ENCODE data around the gene BRIP1.
"Not testable (repeated sequence)": the region's sequence is repeated elsewhere in the genome, so short reads cannot be mapped to it uniquely, and the experiment has no call there.

Gene BRIP1

GRCh38 chr17:61723183-61723582 lies 140.1 kb downstream of the BRIP1 start:
- DNase-seq, result no peak

DNA sequence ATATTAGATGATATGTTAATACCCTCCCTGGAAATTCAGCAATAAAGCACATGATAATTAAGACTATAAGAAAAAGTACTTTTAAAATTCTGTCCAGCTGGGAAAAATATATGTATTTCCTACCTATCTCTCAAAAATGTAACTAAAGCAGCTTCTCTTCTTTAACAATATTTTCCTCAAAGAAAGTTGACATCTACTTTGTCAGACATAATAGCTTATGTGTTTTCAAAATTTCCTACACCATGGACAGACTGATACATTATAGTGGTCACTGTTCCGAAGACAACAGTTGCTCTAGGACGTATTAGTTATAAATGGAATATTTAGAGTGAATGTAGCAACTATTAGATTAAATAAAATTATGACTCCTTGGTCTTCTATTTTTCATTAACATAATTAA lies 140.9 kb downstream of the BRIP1 start:
- no peak for DNase-seq

- no peak for DNase-seq
Measured at GRCh38 chr17:61720016-61720795, 143.1 kb downstream of the BRIP1 start.

DNA sequence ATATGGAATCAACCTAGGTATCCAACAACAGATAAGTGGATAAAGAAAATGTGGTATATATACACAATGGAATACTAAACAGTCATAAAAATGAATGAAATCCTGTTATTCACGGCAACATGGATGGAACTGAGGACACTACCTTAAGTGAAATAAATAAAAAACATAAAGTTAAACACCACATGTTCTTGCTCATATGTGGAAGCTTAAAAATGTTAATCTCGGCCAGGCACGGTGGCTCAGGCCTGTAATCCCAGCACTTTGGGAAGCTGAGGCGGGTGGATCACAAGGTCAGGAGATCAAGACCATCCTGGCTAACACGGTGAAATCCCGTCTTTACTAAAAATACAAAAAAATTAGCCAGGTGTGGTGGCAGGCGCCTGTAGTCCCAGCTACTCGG lies 144.1 kb downstream of the BRIP1 start:
- DNase-seq, result not testable (repeated sequence)

- DNase-seq, result no peak
Measured at GRCh38 chr17:61718022-61718421, 145.3 kb downstream of the BRIP1 start.

GRCh38 chr17:61717352-61717751 lies 146.0 kb downstream of the BRIP1 start:
- no peak for DNase-seq

DNA sequence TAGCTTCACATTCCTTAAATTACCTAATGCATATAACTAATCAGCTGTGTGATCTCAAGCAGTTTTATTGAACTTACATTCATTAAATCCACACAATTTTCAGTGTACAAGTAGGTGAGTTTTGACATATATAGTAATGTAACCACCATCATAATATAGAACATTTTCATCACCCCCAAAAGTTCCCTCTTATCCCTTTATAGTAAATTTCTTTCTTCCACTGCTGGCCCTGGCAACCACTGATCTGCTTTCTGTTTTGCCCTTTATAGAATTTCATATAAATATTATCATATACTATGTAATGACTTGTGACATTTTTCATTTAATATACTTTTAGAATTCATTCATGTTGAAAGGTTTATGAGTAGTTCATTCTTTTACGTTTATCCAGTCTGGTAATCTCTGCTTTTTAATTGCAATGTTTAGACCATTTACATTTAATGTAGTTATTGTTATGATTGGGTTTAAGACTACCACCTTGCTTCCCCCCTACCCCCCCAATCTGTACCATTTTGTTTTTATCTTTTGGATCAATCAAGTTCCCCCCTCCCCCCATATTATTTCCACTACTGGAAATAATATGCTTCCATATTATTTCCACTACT lies 147.0 kb downstream of the BRIP1 start:
- no peak for DNase-seq

DNA sequence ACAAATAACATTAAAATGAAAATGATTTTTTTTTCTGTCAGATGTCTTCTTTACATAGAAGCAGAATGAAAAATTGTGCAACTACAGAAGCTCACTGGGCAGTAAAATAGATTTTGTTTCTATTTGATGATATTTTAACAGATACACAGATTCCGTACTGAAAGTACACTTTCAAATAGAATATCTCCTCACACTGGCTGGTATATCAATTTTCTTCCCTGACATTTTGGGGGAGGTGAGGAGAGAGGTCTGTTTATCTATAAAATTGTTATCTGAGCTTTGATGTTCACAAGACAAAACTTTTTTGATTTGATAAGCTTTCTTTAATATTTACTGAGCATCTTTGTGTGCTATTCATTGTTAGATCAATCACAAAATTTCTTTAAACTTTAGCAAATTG lies 148.0 kb downstream of the BRIP1 start:
- DNase-seq, result no peak

DNA sequence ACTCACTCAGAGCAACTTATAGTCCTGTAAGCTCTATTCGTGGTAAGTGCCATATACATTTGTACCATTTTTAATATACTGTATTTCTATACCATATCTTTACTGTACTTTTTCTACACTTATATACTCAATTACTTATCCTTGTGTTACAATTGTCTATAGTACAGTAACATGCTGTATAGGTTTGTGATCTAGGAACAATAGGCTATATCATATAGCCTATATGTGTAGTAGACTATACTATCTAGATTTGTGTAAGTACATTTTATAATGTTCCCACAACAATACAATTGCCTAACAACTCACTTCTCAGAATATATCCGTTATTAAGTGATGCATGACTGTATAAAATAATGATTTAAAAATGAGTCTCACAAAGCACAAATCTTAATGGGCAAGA lies 149.0 kb downstream of the BRIP1 start:
- DNase-seq, result no peak

GRCh38 chr17:61713035-61713434 lies 150.3 kb downstream of the BRIP1 start:
- DNase-seq, result no peak

DNA sequence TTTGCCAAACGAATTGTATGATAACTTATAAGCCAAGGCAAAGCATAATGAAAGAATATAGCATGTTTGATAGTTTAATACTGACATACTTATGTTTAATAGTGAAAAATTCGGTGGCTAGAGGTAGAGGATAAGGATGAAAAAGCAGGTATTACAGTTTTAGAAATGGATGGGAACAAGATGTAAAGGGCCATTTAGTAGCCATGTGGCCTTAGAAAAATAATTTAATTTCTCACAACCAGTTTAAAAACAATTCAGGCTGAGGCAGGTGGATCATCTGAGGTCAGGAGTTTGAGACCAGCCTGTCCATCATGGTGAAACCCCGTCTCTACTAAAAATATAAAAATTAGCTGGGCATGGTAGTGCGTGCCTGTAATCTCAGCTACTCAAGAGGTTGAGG lies 152.8 kb downstream of the BRIP1 start:
- DNase-seq, result no peak

DNA sequence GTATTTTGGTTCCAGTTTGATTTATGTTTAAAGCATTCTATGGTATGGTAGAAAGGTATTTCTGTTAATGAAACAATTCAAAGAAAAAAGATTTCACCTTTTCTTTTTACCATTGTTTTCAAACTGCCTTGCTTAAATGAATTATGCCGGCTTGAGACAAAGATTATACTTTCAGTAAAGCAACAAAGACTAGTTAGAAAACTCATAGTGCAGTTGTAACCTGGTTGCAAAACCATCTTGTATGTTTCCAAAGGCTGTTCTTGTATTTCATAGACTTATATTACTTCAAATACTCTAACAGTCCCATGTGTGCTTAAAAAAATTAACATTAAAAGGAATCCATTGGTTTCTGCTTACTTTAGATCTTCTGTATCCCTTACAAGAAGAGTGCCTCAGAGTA lies 153.8 kb downstream of the BRIP1 start:
- DNase-seq, result no peak

GRCh38 chr17:61704935-61705449 lies 158.3 kb downstream of the BRIP1 start:
- DNase-seq, result no peak

GRCh38 chr17:61702450-61702849 lies 160.9 kb downstream of the BRIP1 start:
- no peak for DNase-seq

DNA sequence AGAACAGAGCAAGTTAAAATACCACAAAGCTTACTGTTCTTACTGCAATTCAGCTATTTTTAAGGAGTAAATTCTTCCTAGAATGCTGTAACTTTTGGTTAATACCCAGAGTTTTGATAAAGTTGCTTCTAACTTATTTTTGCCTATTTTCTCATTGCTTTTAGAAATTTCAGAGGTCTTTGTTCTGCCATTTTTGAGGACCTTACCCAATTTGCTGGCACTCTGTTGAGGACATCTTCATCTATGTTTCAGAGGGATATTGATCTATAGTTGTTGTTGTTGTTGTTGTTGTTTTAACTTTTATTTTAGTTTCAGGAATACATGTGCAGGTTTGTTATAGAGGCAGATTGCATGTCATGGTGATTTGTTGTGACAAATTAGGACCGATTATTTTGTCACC lies 161.3 kb downstream of the BRIP1 start:
- DNase-seq, result no peak

DNA sequence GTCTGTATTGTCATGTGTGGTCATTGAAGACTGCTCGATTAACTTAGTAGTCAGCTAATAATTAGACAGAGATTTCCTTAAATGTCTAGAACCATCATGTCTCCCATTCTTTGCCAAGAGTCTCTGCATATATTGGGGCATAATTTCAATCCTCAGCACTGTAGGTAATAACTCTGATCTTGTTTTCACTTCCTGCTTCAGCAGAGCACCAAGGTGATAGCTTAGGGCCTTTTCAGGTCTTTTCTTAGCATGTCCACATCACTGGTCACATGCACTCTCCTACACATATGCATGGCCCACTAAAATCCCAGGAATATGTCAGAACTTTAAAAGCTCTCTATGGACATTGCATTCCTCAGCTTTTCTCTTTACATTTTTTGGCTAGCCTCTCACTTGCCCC lies 162.0 kb downstream of the BRIP1 start:
- DNase-seq, result no peak

GRCh38 chr17:61700252-61700651 lies 163.1 kb downstream of the BRIP1 start:
- no peak for DNase-seq

GRCh38 chr17:61699694-61700093 lies 163.6 kb downstream of the BRIP1 start:
- no peak for DNase-seq

DNA sequence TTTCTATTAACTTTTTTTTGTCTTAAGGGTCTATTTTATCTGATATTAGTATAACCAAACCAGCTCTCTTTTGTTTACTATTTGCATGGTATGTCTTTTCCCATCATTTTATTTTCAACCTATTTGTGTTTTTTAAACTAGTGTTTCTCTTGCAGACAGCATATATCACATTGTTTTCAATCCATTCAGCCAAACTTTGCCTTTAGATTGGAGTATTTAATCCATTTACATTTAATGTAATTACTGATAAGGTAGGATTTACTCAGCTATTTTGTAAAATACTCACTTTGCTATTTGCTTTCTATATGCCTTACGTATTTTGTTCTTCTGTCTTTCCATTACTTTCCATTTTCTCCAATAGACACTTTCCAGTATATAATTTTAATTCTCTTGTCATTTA lies 164.3 kb downstream of the BRIP1 start:
- DNase-seq, result no peak

DNA sequence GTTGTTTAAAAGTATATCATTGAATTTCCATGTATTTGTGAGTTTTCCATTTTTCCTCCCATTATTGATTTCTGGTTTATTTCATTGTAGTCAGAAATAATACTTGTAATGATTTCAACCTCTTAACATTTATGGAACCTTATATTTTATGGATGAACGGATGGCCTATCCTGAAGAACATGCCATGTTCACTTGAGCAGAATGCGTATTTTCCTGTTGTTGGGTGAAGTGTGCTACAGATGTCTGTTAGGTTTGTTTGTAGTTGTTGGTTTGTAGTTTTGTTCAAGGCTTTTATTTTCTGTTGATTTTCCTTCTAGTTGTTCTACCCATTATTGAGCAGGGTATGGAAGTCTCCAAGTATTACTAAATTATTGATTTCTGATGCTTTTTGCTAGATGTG lies 165.1 kb downstream of the BRIP1 start:
- DNase-seq, result no peak

DNA sequence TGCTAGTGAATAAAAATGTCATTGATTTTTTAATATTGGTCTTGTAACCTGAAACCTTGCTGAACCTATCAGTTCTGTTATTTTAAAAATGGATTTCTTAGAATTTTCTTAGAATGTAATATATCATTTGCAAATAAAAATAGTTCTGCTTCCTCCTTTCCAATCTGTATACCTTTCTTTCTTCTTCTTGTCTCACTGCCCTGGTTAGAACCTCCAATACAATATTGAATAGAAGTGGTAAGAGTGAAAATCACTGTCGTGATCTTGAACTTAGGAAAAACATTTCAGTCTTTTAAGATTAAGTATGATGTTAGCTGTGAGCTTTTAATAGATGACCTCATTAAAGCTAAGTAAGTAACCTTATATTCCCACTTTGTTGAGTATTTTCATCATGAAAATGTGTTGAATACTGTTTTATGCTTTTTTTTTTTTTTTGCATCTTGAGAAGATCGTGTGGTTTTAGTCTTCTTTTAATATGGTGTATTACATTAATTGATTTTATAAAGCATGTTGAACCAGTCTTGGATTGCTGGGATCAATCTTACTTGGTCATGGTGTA lies 167.5 kb downstream of the BRIP1 start:
- no peak for DNase-seq

- DNase-seq, result no peak
Measured at GRCh38 chr17:61694095-61694494, 169.2 kb downstream of the BRIP1 start.

DNA sequence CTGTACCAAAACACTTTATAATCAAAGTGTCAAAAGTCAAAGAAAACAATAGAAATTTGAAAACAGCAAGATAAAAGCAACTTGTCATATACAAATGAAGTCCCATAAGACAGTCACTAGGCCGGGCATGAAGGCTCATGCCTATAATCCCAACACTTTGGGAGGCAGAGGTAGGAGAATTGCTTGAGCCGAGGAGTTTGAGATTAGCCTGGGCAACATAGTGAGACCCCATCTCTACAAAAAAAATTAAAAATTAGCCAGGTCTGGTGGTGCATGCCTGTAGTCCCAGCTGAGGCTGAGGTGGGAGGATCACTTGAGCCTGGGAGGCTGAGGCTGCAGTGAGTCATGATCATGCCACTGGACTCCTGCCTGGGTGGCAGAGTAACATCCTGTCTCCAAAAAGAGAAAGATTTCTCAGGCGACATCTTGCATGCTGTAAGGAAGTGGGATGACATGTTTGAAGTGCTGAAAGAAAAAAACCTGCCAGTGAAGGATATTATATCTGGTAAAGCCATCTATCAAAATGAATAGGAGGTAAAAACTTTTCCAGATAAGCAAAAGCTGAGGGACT lies 173.6 kb downstream of the BRIP1 start:
- no peak for DNase-seq

GRCh38 chr17:61687769-61688168 lies 175.6 kb downstream of the BRIP1 start:
- no peak for DNase-seq

Measured in CD4-positive, alpha-beta T cell treated with Interleukin-17A for 1 hour (primary cell).